Erythroblast (primary cell): ENCODE measurements around the gene LLCFC1.
"Not testable (repeated sequence)": the region's sequence is repeated elsewhere in the genome, so short reads cannot be mapped to it uniquely, and the experiment has no call there.

Experiments used
- DNase-seq, 2 experiments: peaks; one replicate each; lab custom pipeline; 2025; lab: John Stamatoyannopoulos, UW
- GATA1 ChIP-seq: IDR thresholded peaks from 2 replicates; pipeline ENCODE4 v1.6.1; 2011; ENCODE audit warnings: low read depth, mild to moderate bottlenecking, control low read depth, low read length, moderate library complexity
- POLR2A ChIP-seq: IDR thresholded peaks from 2 replicates; pipeline ENCODE4 v1.6.1; 2011; ENCODE audit warnings: mild to moderate bottlenecking, low read length

LLCFC1 gene

DNA sequence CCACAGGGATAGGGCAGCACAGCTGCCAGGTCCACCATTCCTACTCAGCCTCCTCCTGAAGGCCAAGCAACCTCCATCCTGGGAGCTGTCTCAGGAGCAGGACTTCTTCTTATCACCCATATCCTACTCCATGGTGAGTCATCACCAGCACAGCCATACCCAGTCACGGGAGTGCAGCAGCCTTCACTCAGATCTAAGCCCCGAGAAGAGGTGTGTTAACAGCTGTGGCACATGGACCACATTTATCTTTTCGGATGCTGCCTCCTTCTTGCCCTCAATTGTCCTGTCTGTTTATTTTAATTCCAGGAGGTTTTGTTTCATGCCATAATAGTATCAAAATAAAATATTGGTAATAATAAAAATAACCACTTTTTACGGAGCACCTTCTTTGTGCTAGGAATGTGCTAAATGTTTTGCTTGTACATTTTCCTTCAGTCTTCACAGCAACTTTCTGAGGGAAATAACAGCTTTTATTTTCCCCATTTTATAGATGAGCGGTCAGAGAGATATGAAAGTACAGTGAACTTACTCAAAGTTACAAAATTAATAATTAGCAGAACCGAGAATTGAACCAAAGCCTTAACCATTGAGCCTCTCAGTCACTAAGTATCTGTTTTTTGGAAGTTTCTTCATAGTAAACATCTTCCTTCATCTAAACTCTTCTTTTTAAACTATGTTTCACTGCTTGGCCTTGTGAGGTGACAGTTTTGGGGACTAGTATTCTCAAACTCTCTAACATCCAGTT lies 25.4 kb downstream of the LLCFC1 start:
- DNase-seq, result peak; percentile 76 to 83
- no peak for TF ChIP-seq POLR2A
- TF ChIP-seq GATA1, result no peak

DNA sequence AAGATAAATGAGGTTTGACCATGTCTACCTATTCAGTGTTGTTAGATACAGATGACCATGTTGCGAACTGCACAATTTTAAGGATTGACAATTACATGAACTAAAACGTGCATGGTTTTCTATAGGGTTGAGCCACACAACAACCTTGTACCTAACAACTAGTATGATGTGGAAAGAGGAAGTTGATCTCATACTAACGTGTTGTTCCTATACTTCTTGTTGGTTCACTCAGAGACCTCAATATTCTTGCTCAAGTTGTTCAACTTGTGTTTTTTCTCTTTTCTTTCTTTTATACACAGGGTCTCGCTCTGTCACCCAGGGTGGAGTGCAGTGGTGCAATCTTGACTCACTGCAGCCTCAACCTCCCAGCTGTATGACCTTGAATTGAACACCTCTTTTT lies 28.9 kb downstream of the LLCFC1 start:
- TF ChIP-seq GATA1 (no peak), POLR2A (no peak)
- no peak for DNase-seq

DNA sequence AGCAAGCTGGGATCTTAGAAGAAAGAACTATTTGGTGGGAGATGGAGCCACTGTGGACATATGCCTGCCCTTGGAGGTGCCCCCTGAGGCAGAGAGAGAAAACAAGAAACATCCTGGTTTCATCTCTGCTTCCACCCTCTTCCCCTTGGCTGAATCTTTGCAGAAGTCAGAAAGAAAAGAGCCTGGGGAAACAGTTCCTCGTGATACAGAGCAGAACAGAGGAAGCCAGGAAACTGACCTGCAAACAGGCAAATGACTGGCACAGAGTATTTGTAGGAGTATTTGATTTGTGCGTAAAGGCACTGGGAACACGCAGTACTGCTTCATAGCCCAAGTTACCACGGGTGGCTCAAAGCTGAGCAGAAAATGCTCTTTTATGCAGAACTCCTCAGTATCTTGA lies 29.9 kb downstream of the LLCFC1 start:
- TF ChIP-seq POLR2A (no peak), GATA1 (no peak)
- no peak for DNase-seq

DNA sequence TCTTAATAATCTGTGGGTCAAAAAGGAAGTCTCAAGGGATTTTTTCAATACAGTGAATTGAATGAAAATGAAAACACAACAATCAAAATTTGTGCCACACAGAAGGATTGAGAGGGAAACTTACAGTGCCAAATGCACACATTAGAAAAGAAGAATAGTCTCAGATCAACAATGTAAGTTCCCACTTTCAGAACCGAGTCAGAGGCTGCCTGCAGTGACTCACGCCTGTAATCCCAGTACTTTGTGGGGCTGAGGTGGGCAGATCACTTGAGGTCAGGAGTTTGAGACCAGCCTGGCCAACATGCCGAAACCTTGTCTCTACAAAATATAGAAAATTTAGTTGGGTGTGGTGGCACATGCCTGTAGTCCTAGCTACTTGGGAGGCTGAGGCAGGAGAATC lies 35.3 kb downstream of the LLCFC1 start:
- no peak for DNase-seq
- TF ChIP-seq POLR2A (no peak), GATA1 (no peak)

DNA sequence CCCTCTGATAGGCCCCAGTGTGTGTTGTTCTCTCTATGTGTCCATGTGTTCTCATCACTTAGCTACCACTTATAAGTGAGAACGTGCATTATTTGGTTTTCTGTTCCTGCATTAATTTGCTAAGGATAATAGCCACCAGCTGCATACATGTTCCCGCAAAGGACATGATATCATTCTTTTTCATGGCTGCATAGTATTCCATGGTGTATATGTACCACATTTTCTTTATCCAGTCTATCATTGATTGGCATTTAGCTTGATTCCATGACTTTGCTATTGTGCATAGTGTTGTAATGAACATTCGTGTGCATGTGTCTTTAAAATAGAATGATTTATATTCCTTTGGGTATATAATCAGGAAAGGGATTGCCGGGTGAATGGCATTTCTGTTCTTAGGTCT lies 39.1 kb downstream of the LLCFC1 start:
- DNase-seq, result not testable (repeated sequence)

DNA sequence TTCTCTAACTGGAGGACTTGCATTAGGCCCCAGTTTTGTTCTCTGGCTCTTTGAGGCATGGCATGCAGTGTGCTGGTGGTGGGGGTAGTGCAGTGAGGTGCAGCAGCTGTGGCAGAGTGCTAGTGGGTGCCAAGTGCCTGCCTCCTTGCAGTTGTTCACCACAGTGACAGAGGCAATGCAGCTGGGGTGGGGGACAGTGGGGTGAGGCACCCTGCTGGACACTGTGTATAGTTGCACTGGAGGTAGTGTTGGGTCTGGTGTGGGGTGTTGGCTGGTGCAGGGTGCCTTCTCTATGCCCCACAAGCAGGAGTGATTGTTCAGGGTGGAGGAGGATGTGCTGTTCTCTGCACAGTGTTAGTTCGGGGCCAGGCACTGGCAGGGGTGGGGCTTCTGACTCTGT lies 44.5 kb downstream of the LLCFC1 start:
- TF ChIP-seq GATA1, result no peak
- TF ChIP-seq POLR2A, result no peak
- DNase-seq, result peak; percentile 44 to 45

DNA sequence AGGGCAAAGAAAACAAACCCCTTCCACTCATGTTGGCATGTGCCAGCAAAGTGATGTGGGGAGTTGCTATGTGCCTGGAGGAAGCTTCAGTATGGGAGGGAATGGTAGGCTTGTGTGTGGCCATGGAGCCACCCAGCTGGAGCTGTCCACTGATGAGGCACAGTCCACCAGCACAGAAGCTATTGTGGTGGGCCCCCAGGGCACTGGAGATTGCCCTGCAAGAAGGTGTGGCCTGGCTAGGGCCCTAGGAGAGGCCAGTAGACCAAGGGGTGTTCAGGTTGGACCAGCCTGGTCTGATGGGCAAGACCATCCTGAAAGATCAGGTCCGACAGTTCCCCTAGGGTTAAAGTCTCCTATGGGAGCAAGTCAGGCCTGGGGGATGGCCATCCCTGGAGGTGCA lies 45.0 kb downstream of the LLCFC1 start:
- TF ChIP-seq GATA1 (no peak), POLR2A (no peak)
- no peak for DNase-seq
